Measurements from ENCODE around the gene CMTM3. TPM values are rescaled to one million over a fixed set of nuclear protein-coding genes. Genes with fewer than 3 reads are reported as not detected.

CMTM3 gene
- total and polyA plus RNA-seq, 8 donors: 0.79 to 20.8 (median 4.0) TPM

GRCh38 chr16:66581246-66581952, 23.1 kb upstream of the CMTM3 start:
- Histone ChIP-seq H3K4me1 (no peaks in the 10 kb centered on the region), H3K36me3 (no peaks in the 10 kb centered on the region), H3K27ac (no peak overlapping the region), H3K4me3 (no peak overlapping the region), H3K9me3 (no peaks in the 10 kb centered on the region), H3K27me3 (no peaks in the 10 kb centered on the region)
- intact Hi-C loops (cut with DNase I): no loop called here
- DNase-seq (no peak), FAIRE-seq (no peak), ATAC-seq (peak in 1 of 4 donors; percentile 23)
- no peak for TF ChIP-seq CTCF (IDR thresholded peaks at IDR 0.05)
- 84 to 92% methylated on average over 3 of the region's 3 CpGs for WGBS, 2 donors

GRCh38 chr16:66585481-66586239, 18.8 kb upstream of the CMTM3 start:
- ATAC-seq (peak in 2 of 4 donors; percentile 45 to 57), FAIRE-seq (no peak), DNase-seq (no peak)
- Histone ChIP-seq H3K9me3 (no peaks in the 10 kb centered on the region), H3K36me3 (no peaks in the 10 kb centered on the region), H3K27ac (no peak overlapping the region), H3K4me3 (no peak overlapping the region), H3K4me1 (no peaks in the 10 kb centered on the region), H3K27me3 (no peaks in the 10 kb centered on the region)
- no peak for TF ChIP-seq CTCF (IDR thresholded peaks at IDR 0.05)
- intact Hi-C loops (cut with DNase I): no loop called here
- WGBS, 2 donors: 79 to 84% methylated on average over 10 of the region's 10 CpGs

GRCh38 chr16:66587881-66588600, 16.5 kb upstream of the CMTM3 start:
- no peaks in the 10 kb centered on the region for H3K9me3 ChIP-seq
- intact Hi-C loops (cut with DNase I): no loop called here
- no peak for TF ChIP-seq CTCF (IDR thresholded peaks at IDR 0.05)
- H3K27me3 ChIP-seq: no peaks in the 10 kb centered on the region
- FAIRE-seq (no peak), ATAC-seq (no peak), DNase-seq (no peak)
- no peaks in the 10 kb centered on the region for H3K4me1 ChIP-seq
- H3K4me3 ChIP-seq: no peak overlapping the region
- H3K36me3 ChIP-seq: no peaks in the 10 kb centered on the region
- WGBS, 2 donors: 78 to 84% methylated on average over 7 of the region's 7 CpGs
- H3K27ac ChIP-seq: no peak overlapping the region

- DNase-seq (peak in 1 of 6 donors; percentile 51), FAIRE-seq (no peak), ATAC-seq (peak in 3 of 4 donors; percentile 73 to 86 (median 78))
- Histone ChIP-seq H3K27me3 (no peaks in the 10 kb centered on the region), H3K36me3 (no peaks in the 10 kb centered on the region), H3K4me3 (no peak overlapping the region), H3K27ac (no peak overlapping the region), H3K4me1 (no peaks in the 10 kb centered on the region), H3K9me3 (no peaks in the 10 kb centered on the region)
- intact Hi-C loops (cut with DNase I): no loop called here
- whole genome bisulfite sequencing, 2 donors: 93 to 94% methylated on average over 8 of the region's 8 CpGs
- peak in 1 of 4 donors; percentile 12 for TF ChIP-seq CTCF (IDR thresholded peaks at IDR 0.05)
Observed at GRCh38 chr16:66588981-66589713, 15.4 kb upstream of the CMTM3 start.
